Effector CD4-positive, alpha-beta T cell (primary cell): ENCODE data around the gene SEC24C.
"Not testable (repeated sequence)": the region's sequence is repeated elsewhere in the genome, so short reads cannot be mapped to it uniquely, and the experiment has no call there.

Experiments used
- DNase-seq: peaks from one replicate; pipeline ENCODE4 v3.0.0-alpha.2; 2020

The SEC24C gene

GRCh38 chr10:73773152-73773879 lies 29.1 kb downstream of the SEC24C start:
- no peak for DNase-seq

GRCh38 chr10:73774637-73775036 lies 30.5 kb downstream of the SEC24C start:
- DNase-seq = no peak

- no peak for DNase-seq
Measured at GRCh38 chr10:73779018-73779417, 34.8 kb downstream of the SEC24C start.

- DNase-seq = no peak
Measured at GRCh38 chr10:73779539-73780197, 35.5 kb downstream of the SEC24C start.

- DNase-seq = no peak
Measured at GRCh38 chr10:73780301-73780700, 36.1 kb downstream of the SEC24C start.

GRCh38 chr10:73780966-73781365 lies 36.8 kb downstream of the SEC24C start:
- DNase-seq = no peak

GRCh38 chr10:73781548-73781878 lies 37.3 kb downstream of the SEC24C start:
- DNase-seq = no peak

GRCh38 chr10:73781879-73782748 lies 37.9 kb downstream of the SEC24C start, which contains the start of gene CHCHD1:
Gene CHCHD1, plus strand, starts transcription at chr10:73782048. Its CDS starts 28 bp downstream, at chr10:73782076.
- DNase-seq = peak; percentile 93

- DNase-seq = no peak
Measured at GRCh38 chr10:73782749-73783085, 38.5 kb downstream of the SEC24C start.

- peak; percentile 85 for DNase-seq
Measured at GRCh38 chr10:73785211-73785720, 41.1 kb downstream of the SEC24C start, which contains the start of gene ZSWIM8. Gene ZSWIM8, plus strand, starts transcription at chr10:73785606. Its CDS starts 273 bp downstream, at chr10:73785879.

- peak; percentile 31 for DNase-seq
Measured at GRCh38 chr10:73785721-73786511, 41.7 kb downstream of the SEC24C start.

- no peak for DNase-seq
Measured at GRCh38 chr10:73786512-73786885, 42.3 kb downstream of the SEC24C start.

- not testable (repeated sequence) for DNase-seq
Measured at GRCh38 chr10:73787031-73787800, 43.0 kb downstream of the SEC24C start.

GRCh38 chr10:73788864-73789658 lies 44.9 kb downstream of the SEC24C start:
- DNase-seq = no peak

GRCh38 chr10:73789659-73790055 lies 45.5 kb downstream of the SEC24C start:
- no peak for DNase-seq

- DNase-seq = no peak
Measured at GRCh38 chr10:73790886-73791625, 46.9 kb downstream of the SEC24C start.

- DNase-seq = no peak
Measured at GRCh38 chr10:73791871-73792400, 47.8 kb downstream of the SEC24C start.

GRCh38 chr10:73793456-73793855 lies 49.3 kb downstream of the SEC24C start:
- DNase-seq = no peak

- DNase-seq = not testable (repeated sequence)
Measured at GRCh38 chr10:73795491-73795890, 51.3 kb downstream of the SEC24C start.

GRCh38 chr10:73796035-73796434 lies 51.9 kb downstream of the SEC24C start:
- DNase-seq = not testable (repeated sequence)
